GM18517 (cell line): ENCODE results near the gene IQUB.
"Not testable (repeated sequence)": the region's sequence is repeated elsewhere in the genome, so short reads cannot be mapped to it uniquely, and the experiment has no call there.

ENCODE experiments used
- ATAC-seq: cut with Tn5 transposase; IDR thresholded peaks from one replicate; pipeline ENCODE4 v1.9.1; 2021; ENCODE audit warnings: mild to moderate bottlenecking, moderate library complexity; ENCODE audit not compliant: unreplicated experiment

IQUB gene

DNA sequence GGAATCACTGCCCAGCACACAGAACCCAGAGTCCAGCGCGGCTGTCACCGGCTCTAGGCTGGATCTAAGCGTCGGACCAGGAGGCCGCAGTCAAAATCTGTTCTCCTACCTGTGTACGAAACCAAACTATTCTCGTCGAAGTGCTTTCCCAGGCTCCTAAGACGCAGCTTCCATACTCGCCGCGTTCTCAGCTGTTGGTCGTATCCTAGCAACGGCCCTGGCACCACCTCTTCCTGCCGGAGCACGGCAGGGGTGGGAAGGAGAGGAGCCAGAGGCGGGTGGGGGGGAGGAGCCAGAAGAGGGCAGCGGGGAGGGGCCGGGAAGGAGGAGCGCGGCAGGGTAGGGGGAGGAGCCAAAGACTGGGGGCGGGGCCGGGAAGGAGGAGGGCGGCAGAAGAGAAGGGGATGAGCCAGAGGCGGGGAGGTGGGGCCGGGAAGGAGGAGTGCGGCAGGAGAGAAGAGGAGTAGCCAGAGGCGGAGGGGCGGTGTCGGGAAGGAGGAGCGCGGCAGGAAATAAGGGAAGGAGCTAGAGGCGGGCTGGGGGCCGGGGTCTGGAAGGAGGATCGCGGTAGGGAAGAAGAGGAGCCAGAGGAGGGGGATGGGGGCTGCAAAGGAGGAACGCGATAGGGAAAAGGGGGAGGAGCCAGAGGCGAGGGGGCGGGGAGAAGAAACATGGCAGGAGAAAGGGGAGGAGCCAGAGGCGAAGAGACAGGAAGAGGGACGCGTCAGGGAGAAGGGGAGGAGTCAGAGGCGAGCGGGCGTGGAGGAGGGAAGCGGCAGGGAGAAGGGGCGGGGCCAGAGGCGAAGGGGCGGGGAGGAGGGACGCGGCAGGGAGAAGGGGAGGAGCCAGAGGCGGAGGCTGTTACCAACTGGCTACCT lies at the start of gene IQUB:
IQUB (minus strand) TSS at position 213 of the 878 bp plus-strand sequence. CDS start 22,255 bp downstream, outside the sequence.
- peak; percentile 59 for ATAC-seq

DNA sequence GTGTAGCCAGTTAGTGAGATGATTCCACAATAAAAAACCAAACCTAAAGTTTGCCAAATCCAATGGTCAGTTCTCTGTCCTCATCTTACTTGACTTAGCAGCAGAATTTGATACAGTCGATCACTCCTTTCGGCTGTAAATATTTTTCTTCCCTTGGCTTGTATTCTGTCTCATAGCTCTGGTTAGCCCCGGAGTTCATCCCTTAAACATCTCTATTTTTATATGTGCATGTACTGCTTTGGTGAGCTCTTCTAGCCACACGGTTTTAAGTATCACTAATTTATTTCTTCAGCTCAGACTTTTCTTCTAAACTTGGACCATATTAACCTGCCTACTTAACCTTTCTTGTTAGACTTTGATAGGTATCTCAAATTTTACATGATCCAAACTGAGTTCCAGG lies 49.4 kb upstream of the IQUB start:
- no peak for ATAC-seq

DNA sequence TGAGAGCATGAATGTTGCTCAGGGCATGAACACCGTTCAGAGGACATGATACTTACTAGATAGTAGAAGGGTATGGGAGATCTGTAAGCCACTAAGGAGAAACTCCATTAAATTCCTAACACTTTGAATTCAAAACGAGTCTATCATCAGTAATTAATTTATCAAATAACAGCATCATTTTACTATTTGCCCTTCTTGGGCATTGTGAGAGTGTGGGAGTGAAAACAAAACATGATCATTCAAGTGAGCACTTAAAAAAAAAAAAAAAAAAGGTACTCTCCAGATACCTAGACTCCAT lies 46.7 kb upstream of the IQUB start:
- no peak for ATAC-seq

DNA sequence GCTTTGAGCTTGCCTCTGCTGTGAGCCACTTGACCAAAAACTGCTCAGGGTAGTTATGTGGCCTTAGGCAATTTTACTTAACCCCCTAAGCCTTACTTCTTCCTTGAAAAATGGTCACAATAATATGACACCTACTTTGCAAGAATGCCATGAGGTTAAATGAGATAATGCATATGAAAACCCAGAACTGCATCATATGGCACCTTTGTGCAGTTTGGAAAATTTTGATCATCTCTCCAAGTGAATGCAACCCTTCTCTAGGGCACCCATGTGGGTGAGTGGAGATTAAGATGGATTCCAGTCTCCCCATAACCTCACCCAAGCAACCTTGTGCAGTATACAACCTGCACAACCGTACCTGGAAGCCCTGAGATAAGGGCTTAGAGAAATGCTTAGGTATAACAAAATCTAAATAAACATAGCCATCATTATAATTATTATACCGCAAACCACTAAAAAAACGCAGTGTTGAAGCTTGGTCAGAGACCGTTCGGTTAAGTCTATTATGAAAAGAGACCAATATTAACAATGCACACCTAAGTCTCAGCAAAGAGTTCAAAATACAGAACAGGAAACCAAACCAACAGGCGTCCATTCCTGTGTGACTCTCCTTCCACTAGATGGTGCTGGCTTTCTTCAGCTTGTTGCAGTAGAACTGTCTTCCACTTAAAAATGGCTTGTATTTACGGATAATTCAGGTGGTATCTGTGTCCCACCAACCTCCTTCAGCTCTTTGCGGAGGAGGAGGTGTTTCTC lies 46.2 kb upstream of the IQUB start:
- ATAC-seq, result peak; percentile 76

DNA sequence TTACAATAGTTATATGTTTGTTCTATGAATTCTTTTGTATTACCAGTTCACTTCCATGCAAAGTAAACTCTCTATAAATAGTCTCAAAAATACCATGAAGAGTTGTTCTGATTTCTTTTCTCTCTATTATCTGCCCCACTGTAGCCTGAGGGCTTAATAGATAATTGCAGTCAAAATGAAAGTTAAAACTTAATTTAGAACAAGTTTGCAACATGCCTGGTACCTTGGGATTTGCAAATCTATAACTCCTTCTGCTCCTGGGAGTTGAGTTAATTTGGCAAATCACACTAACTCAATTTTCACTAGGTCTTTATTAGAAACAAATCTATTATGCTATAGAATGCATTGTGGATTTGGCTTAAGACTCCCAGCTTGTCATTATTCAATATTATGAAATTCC lies 45.0 kb upstream of the IQUB start:
- ATAC-seq, result no peak

DNA sequence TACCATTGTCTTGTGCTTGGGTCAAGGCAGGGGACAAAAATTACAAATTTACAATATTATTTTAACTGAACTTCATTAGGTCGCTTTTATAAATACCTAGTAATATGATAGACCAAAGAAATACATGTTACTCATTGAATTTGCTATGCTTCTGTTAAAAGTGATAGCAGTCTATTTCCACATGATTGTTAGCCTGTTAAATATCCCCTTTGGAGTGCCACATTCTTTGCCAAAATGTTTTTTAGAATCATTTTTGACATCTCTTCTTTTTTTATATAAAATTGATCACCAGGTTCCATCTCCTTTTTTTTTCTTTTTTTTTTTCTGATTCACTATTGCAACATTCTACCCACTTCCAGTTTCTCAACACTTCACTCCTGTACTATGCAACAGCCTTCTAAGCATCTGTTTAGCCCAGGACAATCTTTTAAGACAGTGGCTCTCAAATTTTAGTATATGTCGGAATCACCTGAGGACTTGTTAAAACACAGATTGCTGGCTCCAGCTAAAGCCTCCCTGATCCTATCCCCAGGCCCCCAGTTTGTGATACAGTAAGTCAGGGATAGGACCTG lies 39.6 kb upstream of the IQUB start:
- no peak for ATAC-seq

DNA sequence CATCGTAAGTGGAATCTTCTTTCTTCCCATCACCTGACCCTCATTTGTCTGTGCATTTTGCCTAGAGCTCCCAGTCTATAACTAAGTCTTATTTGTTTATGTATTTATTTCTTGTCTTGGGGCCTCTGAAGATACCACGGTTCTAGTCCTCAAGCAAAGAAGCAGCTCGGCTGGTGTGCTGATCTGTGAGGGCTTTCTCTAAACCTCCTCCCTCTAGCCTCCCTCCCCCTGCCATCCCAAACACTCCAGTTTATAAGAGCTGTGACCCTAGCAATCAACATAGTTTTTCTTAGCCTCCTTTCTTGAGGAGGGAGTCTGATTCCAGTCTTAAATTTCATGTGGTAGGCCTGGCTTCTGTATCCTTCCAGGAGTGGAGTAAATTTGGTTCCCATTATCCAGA lies 38.9 kb upstream of the IQUB start:
- no peak for ATAC-seq

DNA sequence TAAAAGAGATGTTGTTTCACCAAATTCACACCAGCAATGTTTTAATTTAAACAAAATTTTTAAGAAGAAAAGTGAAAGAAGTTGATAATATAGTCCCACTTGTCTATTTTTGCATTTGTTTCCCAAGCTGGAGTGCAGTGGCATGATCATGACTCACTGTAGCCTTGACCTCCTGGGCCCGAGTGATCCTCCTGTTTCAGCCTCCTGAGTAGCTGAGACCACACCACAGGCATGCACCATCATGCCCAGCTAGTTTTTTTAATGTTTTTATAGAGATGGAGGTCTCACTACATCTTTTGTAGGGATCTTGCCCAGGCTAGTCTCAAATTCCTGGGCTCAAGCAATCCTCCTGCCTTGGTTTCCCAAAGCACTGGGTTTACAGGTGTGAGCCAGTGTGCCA lies 37.3 kb upstream of the IQUB start:
- no peak for ATAC-seq

DNA sequence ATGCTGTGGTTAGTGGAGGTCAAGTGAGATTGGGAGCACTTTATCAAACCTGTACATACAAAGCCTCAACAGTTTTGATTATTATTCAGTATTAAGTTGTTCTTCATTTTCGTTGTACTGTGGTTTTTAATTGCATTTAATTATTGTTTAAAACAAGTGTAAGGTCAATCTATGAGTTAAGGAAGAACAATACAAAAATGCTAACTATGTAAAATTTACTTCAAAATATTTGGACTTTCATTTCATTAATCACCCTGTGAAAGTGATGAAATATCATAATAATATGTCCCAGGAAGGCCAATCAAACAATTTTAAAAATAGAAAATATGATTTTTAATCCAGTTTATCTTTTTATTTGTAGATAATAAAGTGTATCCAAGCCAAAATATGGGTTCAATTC lies 36.8 kb upstream of the IQUB start:
- ATAC-seq, result no peak

DNA sequence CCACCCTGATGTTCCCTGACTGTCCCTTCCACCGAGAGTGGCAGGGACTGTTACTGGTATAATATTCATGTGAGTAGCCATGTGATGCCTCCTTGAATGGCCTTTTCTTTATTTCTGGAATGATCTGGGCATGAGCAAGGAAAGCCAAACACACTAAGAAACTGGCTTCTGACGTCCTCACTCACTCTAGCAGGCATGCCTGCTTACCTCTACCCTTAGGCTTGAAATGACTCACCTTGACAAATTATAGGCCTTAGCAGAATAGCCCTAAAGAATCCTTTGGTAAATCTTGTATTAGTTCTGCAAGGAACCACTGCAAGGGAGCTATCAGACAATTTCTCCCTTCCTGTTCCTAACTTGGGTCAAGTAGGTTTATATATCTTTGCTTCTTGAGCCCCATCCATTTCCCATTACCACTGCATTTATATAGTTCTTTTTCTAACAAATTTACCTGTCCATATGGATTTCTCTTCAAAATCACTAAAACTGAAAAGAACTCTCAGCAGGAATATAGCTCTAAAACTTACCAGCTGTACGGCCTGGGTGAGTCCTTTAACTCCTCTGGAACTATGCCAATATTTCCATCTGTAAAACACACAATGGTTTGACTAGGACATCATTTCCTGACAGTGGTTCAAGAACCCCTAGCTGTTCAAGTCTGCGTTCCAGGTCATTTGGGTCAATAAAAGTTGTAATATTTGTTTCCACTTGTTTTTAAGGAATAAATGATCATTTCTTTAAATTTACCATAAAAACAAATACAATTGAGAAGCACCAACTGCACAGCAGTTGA lies 36.2 kb upstream of the IQUB start:
- ATAC-seq, result no peak

DNA sequence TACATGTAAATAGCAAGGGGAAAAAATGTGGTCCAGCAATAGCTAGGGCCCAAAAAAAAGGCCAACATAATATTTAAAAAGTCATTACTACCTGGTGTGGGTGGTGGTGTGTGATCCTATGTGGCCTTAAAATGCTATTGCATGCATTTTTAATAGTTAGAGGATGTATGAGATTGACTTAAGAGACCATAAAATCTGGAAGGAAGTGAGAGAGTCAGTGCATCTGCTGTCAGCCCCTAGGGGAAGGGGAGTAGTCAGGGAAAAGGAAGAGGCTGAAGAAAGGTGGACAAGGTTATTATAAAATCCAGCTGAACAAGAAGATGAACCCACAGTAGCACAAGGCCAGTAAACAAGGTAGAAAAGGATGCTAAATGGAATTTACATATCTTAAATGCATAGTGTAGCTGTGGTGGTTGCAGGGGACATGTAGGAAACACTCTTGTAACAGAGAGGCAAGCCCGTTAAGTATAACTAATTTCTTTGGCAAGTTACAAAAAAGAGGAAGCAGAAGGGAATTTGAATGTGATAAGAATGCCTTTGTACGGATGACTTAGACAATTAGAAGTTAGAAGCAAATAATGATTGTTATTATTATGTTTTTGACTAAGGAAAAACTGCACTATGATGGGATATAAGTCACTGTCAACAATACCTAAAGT lies 35.1 kb upstream of the IQUB start:
- no peak for ATAC-seq

DNA sequence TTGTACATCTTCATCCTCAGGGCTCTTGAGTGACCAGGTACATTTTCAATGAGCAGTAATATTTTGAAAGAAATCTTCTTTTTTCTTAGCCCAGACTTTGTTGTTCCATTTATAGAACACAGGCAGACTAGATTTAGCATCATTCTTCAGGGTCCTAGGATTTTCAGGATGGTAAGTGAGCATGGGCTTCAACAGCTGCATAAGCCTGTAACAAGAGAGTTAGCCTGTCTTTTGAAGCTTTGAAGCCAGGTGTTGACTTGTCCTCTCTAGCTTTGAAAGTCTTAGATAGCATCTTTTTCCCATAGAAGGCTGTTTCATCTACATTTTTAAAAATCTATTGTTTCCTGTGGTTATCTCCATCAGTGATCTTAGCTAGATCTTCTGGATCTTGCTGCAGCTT lies 27.7 kb upstream of the IQUB start:
- no peak for ATAC-seq

DNA sequence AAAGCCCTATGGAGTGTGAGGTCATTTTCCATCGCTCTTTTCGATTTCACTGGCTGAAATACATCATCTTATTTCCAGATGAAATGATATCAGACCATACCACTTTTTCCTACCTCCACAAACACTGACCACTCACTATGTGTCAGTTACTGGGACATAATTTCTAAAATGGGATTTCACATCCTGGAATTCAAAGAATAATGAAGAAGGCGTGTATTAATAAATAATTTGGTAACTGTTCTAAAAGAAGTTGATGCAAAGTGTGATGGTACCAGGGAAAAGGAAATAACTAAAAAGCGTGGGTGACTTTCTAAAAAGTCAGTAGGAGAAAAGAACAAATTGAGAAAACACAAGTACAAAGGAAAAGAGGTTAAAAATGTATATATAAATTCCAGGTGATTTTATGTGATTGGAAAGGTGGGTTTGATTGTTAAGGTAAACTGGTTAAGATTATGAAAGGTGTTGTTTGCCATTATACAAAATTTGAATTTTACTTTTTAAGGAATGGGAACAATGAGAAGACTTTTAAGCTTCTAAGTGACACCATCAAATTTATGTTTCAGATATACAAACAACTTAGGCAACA lies 24.0 kb upstream of the IQUB start:
- no peak for ATAC-seq

DNA sequence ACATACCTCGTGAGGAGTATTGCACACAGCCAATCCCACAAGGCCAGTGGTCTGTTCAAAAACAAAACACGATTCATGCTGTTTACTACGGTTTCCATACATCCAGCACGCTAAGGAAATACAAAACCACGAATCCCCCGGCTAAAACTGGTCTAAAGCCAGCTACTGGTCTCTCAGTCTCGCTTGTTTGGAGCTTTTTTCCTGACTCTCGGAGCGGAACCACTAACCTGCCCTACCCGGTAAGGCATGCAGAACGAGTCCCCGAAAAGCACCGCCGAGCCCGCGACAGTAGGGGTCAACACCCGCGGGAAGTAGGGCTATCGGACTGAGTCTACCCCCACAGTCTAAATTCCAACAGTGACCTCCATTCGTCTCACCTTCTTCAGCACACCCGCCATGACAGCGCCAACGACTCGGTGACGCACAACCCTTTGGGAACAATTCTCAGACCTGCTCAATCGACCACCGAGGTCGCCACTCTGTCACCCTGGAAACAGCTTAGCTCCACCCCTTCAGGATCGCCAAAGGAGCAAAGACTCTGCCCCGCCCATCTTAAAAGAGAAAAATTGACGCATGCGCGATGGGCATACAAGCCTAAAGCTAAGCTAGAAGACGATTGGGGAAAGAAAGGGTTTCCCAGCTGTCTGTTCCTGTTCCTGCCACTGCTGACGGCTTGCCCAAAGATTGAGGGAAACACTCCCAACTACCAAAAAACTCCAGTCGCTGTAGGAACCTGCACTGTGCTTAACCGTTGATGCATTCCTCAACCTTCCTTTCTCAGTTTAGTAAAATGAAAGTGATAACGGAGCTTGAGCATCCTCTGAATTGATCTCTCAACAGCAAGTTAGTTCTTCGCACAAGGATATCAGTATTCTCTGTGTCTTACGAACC lies 23.2 kb upstream of the IQUB start, which contains the start of gene NDUFA5:
NDUFA5 (minus strand) TSS at position 421 of the 891 bp plus-strand sequence; CDS start at position 398, 23 bp downstream.
- peak; percentile 97 for ATAC-seq

DNA sequence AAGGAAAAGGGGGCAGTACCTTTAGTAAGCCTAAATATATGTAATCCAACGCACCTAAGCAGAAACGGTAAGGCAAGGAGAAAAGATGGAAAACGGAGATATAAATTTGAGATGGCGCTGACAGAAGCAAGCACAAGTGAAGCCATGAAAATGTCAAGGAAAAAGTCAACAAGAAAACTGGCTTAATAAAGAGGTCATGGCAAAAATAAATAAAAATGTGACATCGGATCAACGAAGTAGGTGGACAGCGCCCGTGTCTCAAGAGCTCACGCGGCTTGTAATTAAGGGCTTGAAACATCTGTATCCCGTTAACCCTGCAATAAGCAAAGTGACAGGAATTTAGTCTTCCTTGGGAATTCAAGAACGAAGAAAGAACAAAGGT lies 22.6 kb upstream of the IQUB start:
- ATAC-seq, result no peak

DNA sequence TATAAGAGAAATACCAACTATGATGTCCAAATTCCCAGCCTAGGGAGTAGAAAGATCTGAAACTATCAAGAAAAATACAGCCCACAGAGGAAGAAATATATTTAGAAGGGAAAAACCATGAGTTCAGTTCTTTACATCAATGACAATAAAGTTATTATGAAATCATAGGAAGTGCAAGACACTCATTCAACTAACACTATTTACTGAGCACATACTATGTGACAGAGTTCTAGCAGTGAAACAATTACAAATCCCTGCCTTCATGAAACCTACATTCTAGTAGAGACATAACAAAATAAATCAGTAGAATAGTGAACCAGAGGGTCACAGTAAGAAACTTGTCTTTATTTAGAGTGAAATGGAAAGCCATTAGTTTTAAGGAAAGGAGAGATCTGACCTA lies 21.1 kb upstream of the IQUB start:
- no peak for ATAC-seq

DNA sequence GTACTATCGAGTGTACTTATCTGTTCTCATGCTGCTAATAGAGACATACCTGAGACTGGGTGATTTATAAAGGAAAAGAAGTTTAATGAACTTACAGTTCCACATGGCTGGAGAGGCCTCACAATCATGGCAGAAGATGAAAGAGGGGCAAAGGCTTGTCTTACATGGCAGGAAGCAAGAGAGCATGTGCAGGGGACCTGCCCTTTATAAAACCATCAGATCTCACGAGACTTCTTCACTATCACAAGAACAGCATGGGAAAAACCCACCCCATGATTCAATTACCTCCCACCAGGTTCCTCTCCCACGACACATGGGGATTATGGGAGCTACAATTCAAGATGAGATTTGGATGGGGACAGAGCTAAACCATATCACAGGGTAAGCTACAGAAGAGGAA lies 18.8 kb upstream of the IQUB start:
- no peak for ATAC-seq

DNA sequence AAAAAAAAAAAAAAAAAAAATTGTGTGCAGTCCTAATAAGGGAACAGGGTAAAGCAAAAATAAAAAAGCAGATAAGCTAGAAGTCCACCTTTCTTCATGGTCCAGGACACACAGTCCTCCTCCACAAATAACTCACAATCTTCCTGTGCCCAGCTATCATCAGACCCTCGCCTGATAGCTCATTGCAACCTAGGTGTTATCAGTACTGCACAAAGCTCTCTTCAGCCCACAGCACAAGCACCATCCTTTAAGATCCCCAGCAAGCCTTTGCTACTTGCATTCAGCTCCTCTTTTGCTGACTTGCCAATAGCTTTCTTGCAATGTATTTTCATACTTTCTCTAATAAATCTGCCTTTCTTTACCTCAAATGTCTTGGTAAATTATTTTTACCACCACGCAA lies 18.2 kb upstream of the IQUB start:
- ATAC-seq, result no peak

DNA sequence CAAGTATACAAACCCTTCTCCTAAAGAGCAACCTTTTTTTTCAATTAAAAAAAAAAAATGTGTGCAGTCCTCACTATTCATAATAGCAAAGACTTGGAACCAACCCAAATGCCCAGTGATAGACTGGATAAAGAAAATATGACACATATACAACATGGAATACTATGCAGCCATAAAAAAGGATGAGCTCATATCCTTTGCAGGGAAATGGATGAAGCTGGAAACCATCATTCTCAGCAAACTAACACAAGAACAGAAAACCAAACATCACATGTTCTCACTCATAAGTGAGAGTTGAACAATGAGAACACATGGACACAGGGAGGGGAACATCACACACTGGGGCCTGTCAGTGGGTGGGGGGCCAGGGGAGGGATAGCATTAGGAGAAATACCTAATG lies 17.7 kb upstream of the IQUB start:
- not testable (repeated sequence) for ATAC-seq
